NCI-H69 (cell line): ENCODE results near the gene SRP19.
"Not testable (repeated sequence)": the region's sequence is repeated elsewhere in the genome, so short reads cannot be mapped to it uniquely, and the experiment has no call there.

Experiments used
- DNase-seq: peaks from one replicate; lab custom pipeline; 2025; lab: John Stamatoyannopoulos, UW

The SRP19 gene

DNA sequence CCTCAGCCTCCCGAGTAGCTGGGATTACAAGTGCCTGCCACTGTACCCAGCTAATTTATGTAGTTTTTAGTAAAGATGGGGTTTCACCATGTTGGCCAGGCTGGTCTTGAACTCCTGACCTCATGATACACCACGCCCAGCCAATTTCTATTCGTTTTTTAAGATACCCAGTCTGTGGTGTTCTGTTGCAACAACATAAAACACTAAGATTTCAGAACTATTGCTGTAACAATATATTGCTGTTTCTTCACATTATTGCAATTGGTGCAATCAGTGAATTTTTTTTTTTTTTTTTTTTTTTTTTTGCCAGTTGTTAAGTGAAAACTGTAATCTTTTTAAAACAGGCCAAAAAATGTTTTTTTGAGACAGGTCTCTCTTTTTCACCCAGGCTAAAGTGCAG, 9.9 kb downstream of the SRP19 start:
- DNase-seq, result no peak

DNA sequence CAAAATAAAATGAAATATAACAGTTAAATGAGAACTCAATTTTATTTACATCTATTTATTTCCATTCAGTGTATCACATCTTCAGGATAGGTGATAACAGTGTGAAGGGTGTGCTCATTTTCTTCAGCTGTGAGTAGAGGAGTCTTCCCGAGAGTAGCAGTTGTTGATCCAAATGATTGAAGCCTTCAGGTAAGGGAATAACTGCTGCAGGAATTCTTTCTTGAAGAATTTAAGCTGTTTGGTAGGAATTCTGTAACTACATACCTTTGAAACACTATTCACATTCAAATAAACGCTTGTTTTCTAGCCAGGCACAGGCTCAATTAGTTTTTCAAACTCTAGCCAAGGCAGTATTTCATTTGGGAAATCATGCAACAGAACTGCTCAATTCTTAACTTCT, 15.3 kb downstream of the SRP19 start:
- no peak for DNase-seq

DNA sequence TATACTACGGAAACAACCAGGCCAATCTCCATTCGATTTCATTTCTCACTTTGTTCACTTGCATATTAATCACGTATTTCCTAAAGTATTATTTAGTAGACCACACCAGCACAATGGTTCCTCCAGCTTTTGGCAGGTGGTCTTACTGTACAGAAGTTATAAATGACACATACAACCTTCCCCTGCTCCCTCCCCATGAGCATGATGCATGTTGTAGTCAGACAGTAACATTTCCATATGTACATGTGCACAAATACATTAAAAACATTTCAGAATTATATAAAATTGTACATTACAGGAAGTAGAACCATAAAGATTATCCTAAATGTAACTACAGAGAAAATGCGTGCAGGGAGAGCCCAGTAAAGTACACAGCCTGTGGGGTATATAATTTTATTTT, 17.0 kb downstream of the SRP19 start:
- no peak for DNase-seq

GRCh38 chr5:112878760-112879159, 17.7 kb downstream of the SRP19 start:
- DNase-seq, result no peak

GRCh38 chr5:112880219-112880964, 19.3 kb downstream of the SRP19 start:
- DNase-seq, result no peak

DNA sequence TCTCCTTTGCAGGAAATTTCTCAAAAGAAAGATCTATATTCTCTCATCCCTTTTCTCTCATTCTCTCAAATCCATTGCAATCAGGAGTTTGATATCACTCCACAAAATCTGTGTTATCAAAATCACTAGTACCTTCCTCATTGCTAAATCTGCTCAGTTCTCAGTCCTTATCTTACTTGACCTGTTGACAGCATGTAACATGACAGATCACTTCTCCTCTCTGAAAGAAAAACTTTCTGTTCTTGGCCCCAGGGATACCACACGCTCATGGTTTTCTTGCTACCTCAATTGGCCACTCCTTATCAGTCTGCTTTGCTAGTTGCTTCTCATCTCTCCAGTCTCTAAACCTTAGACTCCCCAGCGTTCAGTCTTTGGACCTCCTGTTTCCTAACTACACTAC, 22.1 kb downstream of the SRP19 start:
- DNase-seq, result no peak

GRCh38 chr5:112885001-112885400, 23.9 kb downstream of the SRP19 start:
- no peak for DNase-seq

- DNase-seq, result no peak
These were observed 25.9 kb downstream of the SRP19 start for GRCh38 chr5:112886975-112887374.

- DNase-seq, result not testable (repeated sequence)
These were observed 31.0 kb downstream of the SRP19 start for GRCh38 chr5:112892066-112892465.

- no peak for DNase-seq
These were observed 31.7 kb downstream of the SRP19 start for GRCh38 chr5:112892776-112893175.

GRCh38 chr5:112895682-112896081, 34.6 kb downstream of the SRP19 start:
- DNase-seq, result no peak

DNA sequence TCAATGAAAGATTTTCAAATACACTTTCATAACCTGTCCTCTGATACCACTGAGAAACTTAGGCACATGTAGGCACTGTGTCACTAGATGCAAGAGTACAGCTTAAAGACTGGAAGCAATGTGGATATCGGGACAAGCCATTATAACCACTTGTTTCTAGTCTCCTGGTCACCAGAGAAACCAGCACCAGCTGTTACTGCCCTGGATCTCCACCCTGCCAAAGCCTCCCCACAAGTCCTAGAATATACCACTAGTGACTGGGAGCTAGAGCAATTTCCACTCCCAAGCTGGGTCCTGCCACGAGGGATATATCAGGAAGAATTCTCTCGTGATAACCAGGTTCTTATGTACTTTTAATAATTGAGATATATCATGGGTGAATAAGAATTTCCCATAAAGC, 41.5 kb downstream of the SRP19 start:
- no peak for DNase-seq

DNA sequence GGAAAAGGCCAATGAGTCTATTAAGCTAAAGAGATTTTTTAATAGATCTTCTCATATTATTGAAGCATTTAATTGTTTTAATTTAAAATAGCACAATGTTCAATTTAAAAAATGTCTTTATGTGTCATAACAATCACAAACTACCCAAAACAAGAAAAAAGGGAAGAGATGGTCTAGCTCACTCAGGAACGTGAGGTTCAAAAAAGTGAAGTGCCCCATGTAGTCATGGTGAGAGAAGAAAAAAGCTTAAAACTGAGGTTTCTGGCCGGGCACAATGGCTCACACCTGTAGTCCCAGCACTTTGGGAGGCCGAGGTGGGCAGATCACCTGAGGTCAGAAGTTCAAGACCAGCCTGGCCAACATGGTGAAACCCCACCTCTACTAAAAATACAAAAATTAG, 43.9 kb downstream of the SRP19 start:
- not testable (repeated sequence) for DNase-seq

- DNase-seq, result no peak
These were observed 45.5 kb downstream of the SRP19 start for GRCh38 chr5:112906637-112907036.

DNA sequence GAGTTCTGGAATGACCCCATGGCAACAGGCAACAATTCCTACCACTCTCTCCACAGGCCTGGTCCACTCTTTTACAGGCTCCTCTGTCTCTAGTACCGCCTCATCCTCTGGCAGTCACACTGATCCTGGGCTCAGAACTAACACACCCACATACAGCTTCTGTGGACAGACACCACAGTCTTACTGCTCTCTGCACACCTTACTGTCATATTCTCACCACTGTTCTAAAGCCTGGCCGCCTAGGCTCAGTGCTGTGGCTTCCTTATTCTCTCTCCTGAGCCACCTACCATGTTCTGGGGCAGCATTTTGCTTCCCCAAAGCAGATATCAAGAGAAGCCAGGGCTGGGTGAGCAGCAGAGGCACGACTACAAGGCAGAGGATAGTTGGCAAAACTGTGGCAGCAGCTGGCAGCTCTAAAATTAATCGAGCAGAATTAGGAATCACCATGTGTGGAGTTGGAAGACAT, 46.1 kb downstream of the SRP19 start:
- no peak for DNase-seq

- no peak for DNase-seq
These were observed 47.8 kb downstream of the SRP19 start for GRCh38 chr5:112908854-112909253.

- DNase-seq, result no peak
These were observed 49.4 kb downstream of the SRP19 start for GRCh38 chr5:112910529-112910928.

DNA sequence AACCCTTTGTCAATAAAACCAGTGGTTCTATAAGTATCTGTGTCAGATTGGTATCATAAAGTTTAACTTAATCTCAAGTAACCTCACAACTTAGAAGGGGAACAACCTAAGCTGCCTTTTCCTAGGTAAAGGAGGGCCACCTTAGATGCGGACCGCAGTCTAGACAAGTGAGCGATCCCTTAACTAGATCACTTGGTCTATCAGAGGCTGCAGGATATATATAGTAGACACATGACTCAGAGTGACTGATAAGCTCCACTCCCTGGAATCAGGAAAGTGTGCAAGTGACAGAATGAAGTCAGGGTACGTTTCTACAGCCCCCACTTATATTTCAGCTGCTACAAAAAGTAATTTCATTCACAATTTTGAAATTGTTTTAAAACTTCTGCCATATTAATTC, 53.5 kb downstream of the SRP19 start:
- no peak for DNase-seq

GRCh38 chr5:112915831-112916230, 54.7 kb downstream of the SRP19 start:
- no peak for DNase-seq

GRCh38 chr5:112917453-112917995, 56.4 kb downstream of the SRP19 start:
- peak; percentile 38 for DNase-seq

DNA sequence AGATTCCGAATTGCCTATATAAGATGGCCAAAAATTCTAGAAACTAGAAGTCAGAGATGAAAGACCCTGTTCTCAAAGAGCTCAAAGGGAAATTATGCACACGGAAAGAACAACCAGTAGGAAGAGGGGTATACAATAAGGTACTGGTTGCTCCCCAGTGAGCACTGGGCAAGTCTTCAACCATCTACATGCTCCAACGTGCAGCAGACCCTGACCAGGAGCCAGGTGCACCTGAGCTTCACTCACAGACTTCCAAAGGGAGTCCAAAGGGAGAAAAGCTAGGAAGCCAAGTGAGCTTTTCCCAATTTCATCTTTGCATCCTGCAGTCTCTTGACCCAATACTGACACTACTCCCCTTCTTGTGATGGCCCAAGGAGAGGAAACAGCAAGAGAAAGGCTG, 57.0 kb downstream of the SRP19 start:
- no peak for DNase-seq

GRCh38 chr5:112918679-112919078, 57.6 kb downstream of the SRP19 start:
- DNase-seq, result peak; percentile 10
